Gastrocnemius medialis (tissue), 4 donors: Measurements from ENCODE around the gene PCNX3. TPM values are rescaled to one million over a fixed set of nuclear protein-coding genes. Genes with fewer than 3 reads are reported as not detected.

Experiments
- ATAC-seq, 2 donors: fragments of 150-250 bp; one replicate each; pipeline ENCODE4 v1.9.1; 2016
- DNase-seq, 2 donors: peaks; one replicate each; pipeline ENCODE4 v3.0.0-alpha.2; 2019
- H3K27ac ChIP-seq, 4 donors: fragments of 200-600 bp; sonication (generic); 1 replicate in 1 of 4; 2 replicates in 3 of 4; pipeline ENCODE4 v1.5.1; 2016 to 2018; ENCODE audit warnings: mild to moderate bottlenecking in 2 of 4, moderate library complexity in 1 of 4
- H3K27me3 ChIP-seq, 3 donors: fragments of 200-600 bp; sonication (generic) in 2 of 3; 1 replicate in 1 of 3; 2 replicates in 2 of 3; pipeline versions ENCODE4 v1.5.1 to v1.6.0; 2016 to 2019; ENCODE audit warnings: mild to moderate bottlenecking in 1 of 3, moderate library complexity in 1 of 3
- H3K36me3 ChIP-seq, 2 donors: fragments of 200-600 bp; sonication (generic) in 1 of 2; one replicate each; pipeline ENCODE4 v1.5.1; 2017 to 2018
- H3K4me1 ChIP-seq, 2 donors: fragments of 200-600 bp; sonication (generic) in 1 of 2; one replicate each; pipeline ENCODE4 v1.5.1; 2016 to 2017; ENCODE audit warnings: mild to moderate bottlenecking in 2 of 2
- H3K4me3 ChIP-seq, 4 donors: fragments of 200-600 bp; sonication (generic) in 3 of 4; 1 replicate in 1 of 4; 2 replicates in 3 of 4; pipeline ENCODE4 v1.5.1; 2016 to 2019; ENCODE audit warnings: mild to moderate bottlenecking in 2 of 4
- H3K9me3 ChIP-seq, 3 donors: fragments of 200-600 bp; sonication (generic) in 2 of 3; 1 replicate in 1 of 3; 2 replicates in 2 of 3; pipeline ENCODE4 v1.5.1; 2016 to 2019
- CTCF ChIP-seq, 5 experiments: fragments of 450-650 bp in 3 of 5; fragments of 200-600 bp in 2 of 5; sonication (generic) in 2 of 5; IDR thresholded peaks in 4 of 5; conservative IDR thresholded peaks in 1 of 5; 1 replicate in 4 of 5; 2 replicates in 1 of 5; pipeline ENCODE4 v1.5.1; 2016 to 2019; ENCODE audit warnings: antibody characterized with exemption in 5 of 5, mild to moderate bottlenecking in 3 of 5, moderate library complexity in 3 of 5
- POLR2A ChIP-seq, 2 donors: fragments of 450-650 bp; IDR thresholded peaks; one replicate each; pipeline ENCODE4 v1.6.1; 2017; ENCODE audit warnings: antibody characterized with exemption in 2 of 2, mild to moderate bottlenecking in 2 of 2, moderate library complexity in 2 of 2
- in situ Hi-C, 4 donors: fragments of 200-750 bp; cut with MboI; loops; one replicate each; pipeline versions ENCODE4 v1.15.0 to v1.8.0; 2017; ENCODE audit warnings: low sequenced_read_pairs in 4 of 4
- intact Hi-C: fragments of 100-400 bp; cut with DNase I; formaldehyde crosslinking; loops from one replicate; pipeline ENCODE4 v1.15.1; 2023; ENCODE audit warnings: low total_unique reads
- total RNA-seq, 4 donors: library from RNA; depleted of rRNA; stranded (reverse); fragments of >200 nt; gene quantifications; one replicate each; pipeline versions ENCODE4 v1.1.0 to v1.2.3, GENCODE V29; 2016

The PCNX3 gene
- total RNA-seq, 4 donors from 2014 or later: 7.6 to 15.6 (median 13.1) TPM

- TF ChIP-seq CTCF (IDR thresholded peaks at IDR 0.05 in 4 of 5, conservative IDR thresholded peaks at IDR 0.05 in 1 of 5) (no peak), POLR2A (IDR thresholded peaks at IDR 0.05) (no peak)
- in situ Hi-C loops: no loop called here
- peak overlapping the region; percentile 91 to 96 (median 94) for H3K27ac ChIP-seq
- ATAC-seq: no peak
- no peak overlapping the region for H3K4me3 ChIP-seq
- peaks cover 0 to 28% of the 10 kb centered on the region in 2 donors for H3K36me3 ChIP-seq
- DNase-seq: no peak
- H3K27me3 ChIP-seq: peaks cover 0 to 5% (median 0%) of the 10 kb centered on the region in 3 donors
- H3K4me1 ChIP-seq: peaks cover 20 to 28% of the 10 kb centered on the region in 2 donors
- intact Hi-C loops: no loop called here
- no peaks in the 10 kb centered on the region for H3K9me3 ChIP-seq
Observed at GRCh38 chr11:65651339-65651588, 35.7 kb downstream of the PCNX3 start.

- Histone ChIP-seq H3K36me3 (peaks cover 0 to 34% of the 10 kb centered on the region in 2 donors), H3K27me3 (peaks cover 0 to 5% (median 0%) of the 10 kb centered on the region in 3 donors), H3K9me3 (no peaks in the 10 kb centered on the region), H3K27ac (peak overlapping the region; percentile 91 to 96 (median 94)), H3K4me1 (peaks cover 20 to 28% of the 10 kb centered on the region in 2 donors), H3K4me3 (peak overlapping the region; percentile 61 to 77 (median 70))
- DNase-seq (no peak), ATAC-seq (peak; percentile 6 to 14)
- in situ Hi-C loops (no loop called here), intact Hi-C loops (loop anchor here (2.0 kb wide), 1 partner anchor 37 kb away; the partner anchor contains the start of genes MAP3K11 and PCNX3)
- TF ChIP-seq CTCF (IDR thresholded peaks at IDR 0.05 in 4 of 5, conservative IDR thresholded peaks at IDR 0.05 in 1 of 5) (no peak), POLR2A (IDR thresholded peaks at IDR 0.05) (no peak)
Observed at GRCh38 chr11:65651589-65652510, 36.3 kb downstream of the PCNX3 start.

GRCh38 chr11:65652511-65653228 lies 37.1 kb downstream of the PCNX3 start:
- peaks cover 0 to 42% of the 10 kb centered on the region in 2 donors for H3K36me3 ChIP-seq
- peak; percentile 78 to 87 for DNase-seq
- peak overlapping the region; percentile 91 to 96 (median 94) for H3K27ac ChIP-seq
- peak; percentile 88 to 90 for ATAC-seq
- H3K27me3 ChIP-seq: no peaks in the 10 kb centered on the region
- TF ChIP-seq CTCF (IDR thresholded peaks at IDR 0.05 in 4 of 5, conservative IDR thresholded peaks at IDR 0.05 in 1 of 5): no peak
- TF ChIP-seq POLR2A (IDR thresholded peaks at IDR 0.05): peak; percentile 44 to 46
- intact Hi-C loops: loop anchor here (1.0 to 2.0 kb wide), 2 partner anchors 10 to 38 kb away; partner anchors contain the start of genes MAP3K11, PCNX3 and RELA
- in situ Hi-C loops: no loop called here
- peaks cover 20 to 28% of the 10 kb centered on the region in 2 donors for H3K4me1 ChIP-seq
- H3K4me3 ChIP-seq: peak overlapping the region; percentile 61 to 77 (median 70)
- no peaks in the 10 kb centered on the region for H3K9me3 ChIP-seq

GRCh38 chr11:65653229-65654225 lies 38.0 kb downstream of the PCNX3 start:
- ATAC-seq: no peak
- in situ Hi-C loops: no loop called here

More at GRCh38 chr11:65653229-65654225, 38.0 kb downstream of the PCNX3 start:
- intact Hi-C loops: loop anchor here (1.0 to 2.0 kb wide), 2 partner anchors 9 to 39 kb away; partner anchors contain the start of genes MAP3K11, PCNX3 and RELA
- Histone ChIP-seq H3K36me3 (peaks cover 0 to 51% of the 10 kb centered on the region in 2 donors), H3K4me1 (peaks cover 20 to 28% of the 10 kb centered on the region in 2 donors), H3K9me3 (no peaks in the 10 kb centered on the region), H3K27me3 (no peaks in the 10 kb centered on the region), H3K27ac (peak overlapping the region; percentile 91 to 96 (median 94)), H3K4me3 (peak overlapping the region; percentile 61 to 77 (median 70))
- DNase-seq: no peak
- TF ChIP-seq POLR2A (IDR thresholded peaks at IDR 0.05) (no peak), CTCF (IDR thresholded peaks at IDR 0.05 in 4 of 5, conservative IDR thresholded peaks at IDR 0.05 in 1 of 5) (no peak)
